Right atrium auricular region (tissue), 2 donors: ENCODE data around the gene ARMC12. TPM values are rescaled to one million over a fixed set of nuclear protein-coding genes. Genes with fewer than 3 reads are reported as not detected.

ENCODE experiments used
- DNase-seq: peaks from one replicate; pipeline ENCODE4 v3.0.0-alpha.2; 2019; ENCODE audit warnings: low spot score
- H3K27ac ChIP-seq, 2 donors: fragments of 200-600 bp; sonication (generic); 1 replicate in 1 of 2; 2 replicates in 1 of 2; pipeline ENCODE4 v1.5.1; 2016 to 2019
- H3K27me3 ChIP-seq, 2 donors: fragments of 200-600 bp; sonication (generic); one replicate each; pipeline versions ENCODE4 v1.5.1 to v1.6.0; 2017 to 2019
- H3K36me3 ChIP-seq: fragments of 200-600 bp; sonication (generic); one replicate; pipeline ENCODE4 v1.5.1; 2016
- H3K4me1 ChIP-seq, 2 donors: fragments of 200-600 bp; sonication (generic); one replicate each; pipeline versions ENCODE4 v1.5.1 to v1.6.0; 2017 to 2019
- H3K4me3 ChIP-seq, 2 donors: fragments of 200-600 bp; sonication (generic); 1 replicate in 1 of 2; 2 replicates in 1 of 2; pipeline ENCODE4 v1.5.1; 2017 to 2019; ENCODE audit warnings: mild to moderate bottlenecking in 1 of 2, moderate library complexity in 1 of 2
- H3K9me3 ChIP-seq, 2 donors: fragments of 200-600 bp; sonication (generic); one replicate each; pipeline ENCODE4 v1.5.1; 2019
- total RNA-seq, 2 donors: library from RNA; depleted of rRNA; stranded (reverse); fragments of >200 nt; gene quantifications; one replicate each; pipeline ENCODE4 v1.1.0, GENCODE V29; 2016
- TF ChIP-seq, protein P1 (sequence below), 2 donors: fragments of 200-600 bp; sonication (generic); IDR thresholded peaks; one replicate each; pipeline ENCODE4 v1.5.1; 2019; ENCODE audit warnings: antibody characterized with exemption in 2 of 2

ARMC12 gene
- total RNA-seq, 2 donors from 2014 or later = 0.39 TPM; not detected in 1

DNA sequence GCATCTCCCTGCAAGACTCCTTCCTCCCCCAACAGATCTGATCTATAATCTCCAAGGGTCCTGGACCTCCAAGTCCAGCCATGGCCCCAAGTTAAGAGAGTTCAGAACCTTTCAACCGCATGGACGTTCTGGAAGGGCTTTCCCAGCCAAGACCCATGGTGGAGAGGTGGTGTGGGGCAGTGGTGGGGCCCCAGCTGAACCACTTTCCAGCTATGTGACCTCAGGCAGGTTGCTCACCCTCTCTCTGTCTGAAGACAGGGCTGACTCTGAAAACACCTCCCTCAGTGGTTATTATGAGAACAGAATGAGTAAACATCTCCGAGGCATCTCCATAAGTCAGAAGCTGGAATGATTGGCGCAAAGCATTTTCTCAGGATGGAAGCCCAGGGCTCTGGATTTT lies 59.4 kb downstream of the ARMC12 start:
- Histone ChIP-seq H3K4me1 (no peaks in the 10 kb centered on the region), H3K4me3 (no peak overlapping the region), H3K36me3 (no peaks in the 10 kb centered on the region), H3K27me3 (no peaks in the 10 kb centered on the region), H3K9me3 (no peaks in the 10 kb centered on the region), H3K27ac (no peak overlapping the region)
- DNase-seq = no peak
- TF ChIP-seq, protein P1, sequence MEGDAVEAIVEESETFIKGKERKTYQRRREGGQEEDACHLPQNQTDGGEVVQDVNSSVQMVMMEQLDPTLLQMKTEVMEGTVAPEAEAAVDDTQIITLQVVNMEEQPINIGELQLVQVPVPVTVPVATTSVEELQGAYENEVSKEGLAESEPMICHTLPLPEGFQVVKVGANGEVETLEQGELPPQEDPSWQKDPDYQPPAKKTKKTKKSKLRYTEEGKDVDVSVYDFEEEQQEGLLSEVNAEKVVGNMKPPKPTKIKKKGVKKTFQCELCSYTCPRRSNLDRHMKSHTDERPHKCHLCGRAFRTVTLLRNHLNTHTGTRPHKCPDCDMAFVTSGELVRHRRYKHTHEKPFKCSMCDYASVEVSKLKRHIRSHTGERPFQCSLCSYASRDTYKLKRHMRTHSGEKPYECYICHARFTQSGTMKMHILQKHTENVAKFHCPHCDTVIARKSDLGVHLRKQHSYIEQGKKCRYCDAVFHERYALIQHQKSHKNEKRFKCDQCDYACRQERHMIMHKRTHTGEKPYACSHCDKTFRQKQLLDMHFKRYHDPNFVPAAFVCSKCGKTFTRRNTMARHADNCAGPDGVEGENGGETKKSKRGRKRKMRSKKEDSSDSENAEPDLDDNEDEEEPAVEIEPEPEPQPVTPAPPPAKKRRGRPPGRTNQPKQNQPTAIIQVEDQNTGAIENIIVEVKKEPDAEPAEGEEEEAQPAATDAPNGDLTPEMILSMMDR (IDR thresholded peaks at IDR 0.05) = no peak

DNA sequence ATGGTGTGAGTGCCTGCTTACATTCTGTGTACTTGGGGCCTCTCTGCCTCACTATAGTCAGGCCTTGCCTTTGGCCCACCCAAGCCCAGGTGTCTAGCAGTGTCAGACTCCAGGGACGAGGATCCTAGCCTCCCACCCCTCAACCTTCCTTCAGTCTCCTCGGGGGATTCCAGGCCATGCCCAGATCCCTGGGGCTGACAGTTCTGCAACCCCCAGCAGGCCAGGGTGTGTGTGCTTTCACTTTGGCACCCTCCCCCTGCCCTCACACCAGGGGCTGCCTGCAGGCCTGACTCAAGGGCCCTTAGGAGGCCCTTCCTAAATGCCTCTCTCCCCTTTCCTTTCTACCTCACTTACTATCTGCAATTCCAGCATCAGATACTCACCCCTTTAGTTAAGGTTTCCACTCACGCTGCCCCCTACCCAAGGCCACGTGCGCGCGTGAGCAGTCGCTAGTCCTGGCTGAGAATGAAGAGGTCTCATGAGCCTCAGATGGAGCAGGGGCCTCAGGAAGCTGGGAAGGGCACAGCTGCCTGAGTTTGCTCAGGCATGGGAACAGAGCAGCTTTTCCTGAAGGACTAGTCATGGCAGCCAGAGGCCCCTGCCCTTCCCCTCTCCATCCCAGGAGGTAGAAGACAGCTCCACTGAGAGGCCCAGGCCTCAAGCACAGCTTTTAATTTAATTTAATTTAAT lies 61.1 kb downstream of the ARMC12 start:
- no peaks in the 10 kb centered on the region for H3K36me3 ChIP-seq
- TF ChIP-seq, protein P1 (IDR thresholded peaks at IDR 0.05) = no peak
- no peaks in the 10 kb centered on the region for H3K9me3 ChIP-seq
- no peaks in the 10 kb centered on the region for H3K27me3 ChIP-seq
- DNase-seq = no peak
- no peaks in the 10 kb centered on the region for H3K4me1 ChIP-seq
- H3K4me3 ChIP-seq = no peak overlapping the region
- no peak overlapping the region for H3K27ac ChIP-seq

Other genes starting within 250 kb of the ARMC12 start
- gene TEAD3, start 240.0 kb upstream of the ARMC12 start, total RNA-seq = 10 to 100 TPM; 19.3 to 37.1 TPM
- gene TULP1, start 224.1 kb upstream of the ARMC12 start, total RNA-seq = not detected
- gene FKBP5, start 48.1 kb upstream of the ARMC12 start, total RNA-seq = 100 to 1,000 TPM; 135 TPM
- gene CLPSL2, start 39.6 kb downstream of the ARMC12 start, total RNA-seq = not detected
- not detected for gene CLPSL1, start 44.0 kb downstream of the ARMC12 start, total RNA-seq
- not detected for gene CLPS, start 60.3 kb downstream of the ARMC12 start, total RNA-seq
- gene LHFPL5, start 68.3 kb downstream of the ARMC12 start, total RNA-seq = not detected
- 10 to 100 TPM; 19.7 to 24.2 TPM for gene SRPK1, start 184.1 kb downstream of the ARMC12 start, total RNA-seq